ENCODE data around the gene TRIM38. TPM values are rescaled to one million over a fixed set of nuclear protein-coding genes. Genes with fewer than 3 reads are reported as not detected.

Gene TRIM38
- total and polyA plus RNA-seq, 2 of the 13 experiments (the other 11 are each of a cell fraction or from before 2014, with no cell fraction given), result 2.5 to 3.1 TPM

GRCh38 chr6:25962149-25963127, at the start of gene TRIM38 (continued):
- 0 out of 2 replicates have a peak, but pooled peaks have one; percentile 27 for TF ChIP-seq RBFOX2 (IDR thresholded peaks at IDR 0.05; ENCODE audit: low read depth, low read length)
- 0 out of 2 replicates have a peak, but pooled peaks have one; percentile 18 for TF ChIP-seq ARID2 (CRISPR knock-in tag; IDR thresholded peaks at IDR 0.05; ENCODE audit: borderline replicate concordance)
- TF ChIP-seq ZMYM4 (CRISPR knock-in tag; IDR thresholded peaks at IDR 0.05), result peak; percentile 51; the same call in 1 of the 2 replicates
- TF ChIP-seq ZKSCAN1 (IDR thresholded peaks at IDR 0.05; ENCODE audit: low read length), result no peak
- no peak for TF ChIP-seq MZF1 (CRISPR knock-in tag; IDR thresholded peaks at IDR 0.05; ENCODE audit: borderline replicate concordance)
- TF ChIP-seq RAD51 (IDR thresholded peaks at IDR 0.05; ENCODE audit: borderline replicate concordance), result no peak
- TF ChIP-seq CEBPG (CRISPR knock-in tag; IDR thresholded peaks at IDR 0.05), result peak; percentile 23; the same call in 1 of the 2 replicates
- no peak for TF ChIP-seq SOX6 (IDR thresholded peaks at IDR 0.05)
- no peak for TF ChIP-seq SOX6 (CRISPR knock-in tag; IDR thresholded peaks at IDR 0.05)
- peak; percentile 42; the same call in 1 of the 2 replicates for TF ChIP-seq SALL1 (CRISPR knock-in tag; IDR thresholded peaks at IDR 0.05)
- TF ChIP-seq KDM2A (CRISPR knock-in tag; IDR thresholded peaks at IDR 0.05; ENCODE audit: borderline replicate concordance, low read depth), result peak; percentile 24; the same call in 1 of the 2 replicates
- no peak for TF ChIP-seq NKX3-1 (CRISPR knock-in tag; IDR thresholded peaks at IDR 0.05)
- TF ChIP-seq RARA (CRISPR knock-in tag; IDR thresholded peaks at IDR 0.05), result no peak
- no peak for TF ChIP-seq ZC3H4 (CRISPR knock-in tag; IDR thresholded peaks at IDR 0.05; ENCODE audit: borderline replicate concordance)
- peak; percentile 27; the same call in 1 of the 2 replicates for TF ChIP-seq FOSL2 (CRISPR knock-in tag; IDR thresholded peaks at IDR 0.05)
- no peak for TF ChIP-seq RORA (CRISPR knock-in tag; IDR thresholded peaks at IDR 0.05)
- TF ChIP-seq AKNA (CRISPR knock-in tag; IDR thresholded peaks at IDR 0.05; ENCODE audit: borderline replicate concordance), result 0 out of 2 replicates have a peak, but pooled peaks have one; percentile 52
- TF ChIP-seq IKZF5 (CRISPR knock-in tag; IDR thresholded peaks at IDR 0.05), result peak; percentile 39; the same call in 1 of the 2 replicates
- TF ChIP-seq SP5 (CRISPR knock-in tag; IDR thresholded peaks at IDR 0.05; ENCODE audit: borderline replicate concordance, low read depth), result peak; percentile 32; the same call in 1 of the 2 replicates
- TF ChIP-seq GABPB1 (CRISPR knock-in tag; IDR thresholded peaks at IDR 0.05), result peak; percentile 48
- TF ChIP-seq ZNF276 (CRISPR knock-in tag; IDR thresholded peaks at IDR 0.05; ENCODE audit: low read depth), result no peak
- TF ChIP-seq GABPA (IDR thresholded peaks at IDR 0.05; ENCODE audit: low read depth, low read length), result no peak
- TF ChIP-seq GABPA (CRISPR knock-in tag; IDR thresholded peaks at IDR 0.05; ENCODE audit: low read depth), result peak; percentile 65; the same call in 1 of the 2 replicates
